WTC11 (cell line): ENCODE data around the gene IFNGR2.

Experiments
- CBFB ChIP-seq: sonication (generic); formaldehyde crosslinking; IDR thresholded peaks from 2 replicates; pipeline ENCODE4 v1.8.1; 2022; ENCODE audit warnings: mild to moderate bottlenecking, low read depth, missing genetic modification reagents
- CREB1 ChIP-seq: sonication (generic); formaldehyde crosslinking; IDR thresholded peaks from 2 replicates; pipeline ENCODE4 v1.8.0; 2023; ENCODE audit warnings: mild to moderate bottlenecking, missing genetic modification reagents
- E2F5 ChIP-seq: sonication (generic); formaldehyde crosslinking; IDR thresholded peaks from 2 replicates; pipeline ENCODE4 v1.8.1; 2022; ENCODE audit warnings: mild to moderate bottlenecking, moderate library complexity, missing genetic modification reagents
- ESRRA ChIP-seq: sonication (generic); formaldehyde crosslinking; IDR thresholded peaks from 2 replicates; pipeline ENCODE4 v1.8.1; 2022; ENCODE audit warnings: mild to moderate bottlenecking, missing genetic modification reagents, borderline replicate concordance
- NR2C2 ChIP-seq: sonication (generic); formaldehyde crosslinking; IDR thresholded peaks from 2 replicates; pipeline ENCODE4 v1.8.0; 2022; ENCODE audit warnings: mild to moderate bottlenecking, missing genetic modification reagents
- ZBTB21 ChIP-seq: sonication (generic); formaldehyde crosslinking; IDR thresholded peaks from 2 replicates; pipeline ENCODE4 v1.8.1; 2023; ENCODE audit warnings: mild to moderate bottlenecking, missing genetic modification reagents, borderline replicate concordance
- ZBTB43 ChIP-seq: sonication (generic); formaldehyde crosslinking; IDR thresholded peaks from 2 replicates; pipeline ENCODE4 v1.8.1; 2023; ENCODE audit warnings: mild to moderate bottlenecking, missing genetic modification reagents
- ZNF121 ChIP-seq: sonication (generic); formaldehyde crosslinking; IDR thresholded peaks from 2 replicates; pipeline ENCODE4 v1.8.0; 2023; ENCODE audit warnings: missing genetic modification reagents
- TF ChIP-seq, protein P1 (sequence below): fragments of 200-600 bp; IDR thresholded peaks from 2 replicates; pipeline ENCODE4 v1.8.0; 2022; ENCODE audit warnings: antibody characterized with exemption
- TF ChIP-seq, protein P2 (sequence below): sonication (generic); formaldehyde crosslinking; conservative IDR thresholded peaks from 2 replicates; pipeline ENCODE4 v1.8.1; 2022; ENCODE audit warnings: mild to moderate bottlenecking, missing genetic modification reagents

- TF ChIP-seq, protein P1, sequence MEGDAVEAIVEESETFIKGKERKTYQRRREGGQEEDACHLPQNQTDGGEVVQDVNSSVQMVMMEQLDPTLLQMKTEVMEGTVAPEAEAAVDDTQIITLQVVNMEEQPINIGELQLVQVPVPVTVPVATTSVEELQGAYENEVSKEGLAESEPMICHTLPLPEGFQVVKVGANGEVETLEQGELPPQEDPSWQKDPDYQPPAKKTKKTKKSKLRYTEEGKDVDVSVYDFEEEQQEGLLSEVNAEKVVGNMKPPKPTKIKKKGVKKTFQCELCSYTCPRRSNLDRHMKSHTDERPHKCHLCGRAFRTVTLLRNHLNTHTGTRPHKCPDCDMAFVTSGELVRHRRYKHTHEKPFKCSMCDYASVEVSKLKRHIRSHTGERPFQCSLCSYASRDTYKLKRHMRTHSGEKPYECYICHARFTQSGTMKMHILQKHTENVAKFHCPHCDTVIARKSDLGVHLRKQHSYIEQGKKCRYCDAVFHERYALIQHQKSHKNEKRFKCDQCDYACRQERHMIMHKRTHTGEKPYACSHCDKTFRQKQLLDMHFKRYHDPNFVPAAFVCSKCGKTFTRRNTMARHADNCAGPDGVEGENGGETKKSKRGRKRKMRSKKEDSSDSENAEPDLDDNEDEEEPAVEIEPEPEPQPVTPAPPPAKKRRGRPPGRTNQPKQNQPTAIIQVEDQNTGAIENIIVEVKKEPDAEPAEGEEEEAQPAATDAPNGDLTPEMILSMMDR = no peak
- no peak for TF ChIP-seq NR2C2 (CRISPR knock-in tag)
- TF ChIP-seq ZNF121 = no peak
- TF ChIP-seq ZBTB43 (CRISPR knock-in tag) = no peak
- no peak for TF ChIP-seq CBFB (CRISPR knock-in tag)
- no peak for TF ChIP-seq E2F5 (CRISPR knock-in tag)
- TF ChIP-seq ZBTB21 (CRISPR knock-in tag) = no peak
- TF ChIP-seq ESRRA (CRISPR knock-in tag) = no peak
- TF ChIP-seq, protein P2, sequence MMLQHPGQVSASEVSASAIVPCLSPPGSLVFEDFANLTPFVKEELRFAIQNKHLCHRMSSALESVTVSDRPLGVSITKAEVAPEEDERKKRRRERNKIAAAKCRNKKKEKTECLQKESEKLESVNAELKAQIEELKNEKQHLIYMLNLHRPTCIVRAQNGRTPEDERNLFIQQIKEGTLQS = no peak
- no peak for TF ChIP-seq CREB1 (CRISPR knock-in tag)
Observed at GRCh38 chr21:33362044-33362555, 41.1 kb upstream of the IFNGR2 start.
